ENCODE measurements around the gene PCGF1.
"Not testable (repeated sequence)": the region's sequence is repeated elsewhere in the genome, so short reads cannot be mapped to it uniquely, and the experiment has no call there.

PCGF1 gene

GRCh38 chr2:74486141-74486540 is 21.4 kb downstream of the PCGF1 start:
- DNase-seq (ENCODE audit: low spot score), result no peak
- POLR2A ChIA-PET (ENCODE audit: low non-redundant PET), result no interaction called here
- TF ChIP-seq CTCF (conservative IDR thresholded peaks at IDR 0.05; ENCODE audit: low read depth), result no peak
- CTCF ChIA-PET, result no interaction called here
- H3K27ac ChIP-seq, result no peak overlapping the region

GRCh38 chr2:74483675-74484164 is 23.8 kb downstream of the PCGF1 start:
- DNase-seq (ENCODE audit: low spot score), result not testable (repeated sequence)
- H3K27ac ChIP-seq, result peak overlapping the region; percentile 90
- CTCF ChIA-PET, result interaction anchor here (0.5 to 3.6 kb wide), 17 partner anchors 9 to 144 kb away, joined by 3 to 41 read pairs (median 5); partner anchors contain the start of genes AUP1, HTRA2, INO80B and PCGF1
- POLR2A ChIA-PET (ENCODE audit: low non-redundant PET), result interaction anchor here (0.5 to 1.1 kb wide), 2 partner anchors 20 to 47 kb away, joined by 3 to 4 read pairs; no protein-coding TSS in a partner anchor

GRCh38 chr2:74482801-74483674 is 24.5 kb downstream of the PCGF1 start, which contains the start of the genes CCDC142 and TTC31:
TSS of gene CCDC142 (minus strand) at chr2:74482998. CDS start at chr2:74482837, 161 bp downstream.
TSS of gene TTC31 (plus strand) at chr2:74483081. CDS start at chr2:74483096, 15 bp downstream.
- H3K27ac ChIP-seq, result peak within 1 kb of the TSS; percentile 90
- peak; percentile 93 for DNase-seq (ENCODE audit: low spot score)
- ChIA-PET CTCF (interaction anchor here (0.5 to 3.6 kb wide), 17 partner anchors 10 to 218 kb away, joined by 3 to 41 read pairs (median 4); partner anchors contain the start of genes AUP1, HTRA2, INO80B and PCGF1), POLR2A (ENCODE audit: low non-redundant PET) (interaction anchor here (0.5 to 1.5 kb wide), 4 partner anchors 10 to 252 kb away, joined by 3 to 5 read pairs (median 4); no protein-coding TSS in a partner anchor)
- TF ChIP-seq CTCF (conservative IDR thresholded peaks at IDR 0.05; ENCODE audit: low read depth), result peak; percentile 89

GRCh38 chr2:74481961-74482800 is 25.3 kb downstream of the PCGF1 start:
- CTCF ChIA-PET, result interaction anchor here (1.0 to 3.6 kb wide), 7 partner anchors 9 to 106 kb away, joined by 4 to 41 read pairs (median 7); partner anchors contain the start of genes AUP1, HTRA2 and WBP1
- no peak for TF ChIP-seq CTCF (conservative IDR thresholded peaks at IDR 0.05; ENCODE audit: low read depth)
- DNase-seq (ENCODE audit: low spot score), result peak; percentile 21
- H3K27ac ChIP-seq, result peak overlapping the region; percentile 90
- POLR2A ChIA-PET (ENCODE audit: low non-redundant PET), result interaction anchor here (0.6 to 1.5 kb wide), 4 partner anchors 9 to 252 kb away, joined by 3 to 7 read pairs (median 4); partner anchors contain the start of gene MRPL53

GRCh38 chr2:74481431-74481830 is 26.1 kb downstream of the PCGF1 start:
- no peak for TF ChIP-seq CTCF (conservative IDR thresholded peaks at IDR 0.05; ENCODE audit: low read depth)
- ChIA-PET POLR2A (ENCODE audit: low non-redundant PET) (interaction anchor here (0.9 to 1.0 kb wide), 2 partner anchors 9 to 25 kb away, joined by 4 to 7 read pairs; partner anchors contain the start of gene MRPL53), CTCF (interaction anchor here (1.7 to 3.6 kb wide), 3 partner anchors 8 to 49 kb away, joined by 6 to 41 read pairs (median 7); partner anchors contain the start of genes AUP1 and HTRA2)
- no peak for DNase-seq (ENCODE audit: low spot score)
- H3K27ac ChIP-seq, result peak overlapping the region; percentile 90

GRCh38 chr2:74474899-74475298 is 32.6 kb downstream of the PCGF1 start:
- ChIA-PET POLR2A (ENCODE audit: low non-redundant PET) (no interaction called here), CTCF (interaction anchor here (0.6 to 0.8 kb wide), 2 partner anchors 9 to 12 kb away, joined by 4 read pairs; no protein-coding TSS in a partner anchor)
- 0 out of 2 replicates have a peak, but pooled peaks have one; percentile 17 for TF ChIP-seq CTCF (conservative IDR thresholded peaks at IDR 0.05; ENCODE audit: low read depth)
- no peak for DNase-seq (ENCODE audit: low spot score)
- H3K27ac ChIP-seq, result peak overlapping the region; percentile 97

Measured in RWPE1 (cell line).